Neuronal stem cell (in vitro differentiated cells): ENCODE results near the gene TRABD.
A peak's percentile ranks its signal among the peaks of the same experiment; 100 is the strongest.

Experiments
- DNase-seq: peaks from one replicate; pipeline ENCODE4 v3.0.0-alpha.2; 2013; ENCODE audit warnings: low spot score
- H2AFZ ChIP-seq: one replicate; pipeline ENCODE4 v1.6.1; 2013; ENCODE audit warnings: mild to moderate bottlenecking, low read length, inconsistent platforms
- H2AK5ac ChIP-seq: 2 replicates; pipeline ENCODE4 v1.6.1; 2013; ENCODE audit warnings: low read depth, mild to moderate bottlenecking, inconsistent platforms, low read length, moderate library complexity, mixed read lengths
- H2BK120ac ChIP-seq: 2 replicates; pipeline ENCODE4 v1.6.1; 2013; ENCODE audit warnings: low read depth, mild to moderate bottlenecking, inconsistent platforms, low read length, moderate library complexity, mixed read lengths
- H2BK12ac ChIP-seq: one replicate; pipeline ENCODE4 v1.6.1; 2013; ENCODE audit warnings: low read length, inconsistent platforms
- H2BK15ac ChIP-seq: 2 replicates; pipeline ENCODE4 v1.6.1; 2013; ENCODE audit warnings: mild to moderate bottlenecking, low read length, inconsistent platforms, mixed read lengths
- H2BK5ac ChIP-seq: one replicate; pipeline ENCODE4 v1.6.1; 2013; ENCODE audit warnings: inconsistent platforms, mild to moderate bottlenecking, low read length, moderate library complexity
- H3K14ac ChIP-seq: one replicate; pipeline ENCODE4 v1.6.1; 2013; ENCODE audit warnings: low read length, inconsistent platforms
- H3K18ac ChIP-seq: 2 replicates; pipeline ENCODE4 v1.6.1; 2013; ENCODE audit warnings: low read length, inconsistent platforms
- H3K23ac ChIP-seq: 2 replicates; pipeline ENCODE4 v1.6.1; 2013; ENCODE audit warnings: low read depth, mild to moderate bottlenecking, mixed read lengths, low read length, inconsistent platforms; ENCODE audit not compliant: poor library complexity
- H3K27ac ChIP-seq: replicated peaks from 3 replicates; pipeline ENCODE4 v1.5.1; 2013; ENCODE audit warnings: low read length, inconsistent platforms
- H3K27me3 ChIP-seq, 3 experiments: 2 replicates each; pipeline ENCODE4 v1.6.1; 2013; ENCODE audit warnings: low read length in 3 of 3, mild to moderate bottlenecking in 2 of 3, inconsistent platforms in 1 of 3, low read depth in 1 of 3, mixed read lengths in 1 of 3, moderate library complexity in 1 of 3; ENCODE audit not compliant: control insufficient read depth in 3 of 3, insufficient read depth in 3 of 3
- H3K36me3 ChIP-seq, 2 donors: replicated peaks in 1 of 2; 2 replicates each; pipeline ENCODE4 v1.6.1; 2013; ENCODE audit warnings: low read length in 2 of 2; ENCODE audit not compliant: control insufficient read depth in 2 of 2, insufficient read depth in 2 of 2
- H3K4ac ChIP-seq: 2 replicates; pipeline ENCODE4 v1.6.1; 2013; ENCODE audit warnings: inconsistent platforms, mild to moderate bottlenecking, low read length, moderate library complexity
- H3K4me1 ChIP-seq, 2 donors: 1 replicate in 1 of 2; 2 replicates in 1 of 2; pipeline ENCODE4 v1.6.1; 2013; ENCODE audit warnings: low read length in 2 of 2, low read depth in 1 of 2; ENCODE audit not compliant: control insufficient read depth in 2 of 2, insufficient read depth in 1 of 2
- H3K4me2 ChIP-seq: one replicate; pipeline ENCODE4 v1.6.1; 2013; ENCODE audit warnings: mild to moderate bottlenecking, low read length, inconsistent platforms; ENCODE audit not compliant: insufficient read depth, poor library complexity, severe bottlenecking
- H3K4me3 ChIP-seq, 2 donors: 2 replicates each; pipeline ENCODE4 v1.5.1; 2013; ENCODE audit warnings: low read length in 2 of 2, mild to moderate bottlenecking in 2 of 2, inconsistent platforms in 1 of 2, moderate library complexity in 1 of 2
- H3K79me1 ChIP-seq: one replicate; pipeline ENCODE4 v1.6.1; 2013; ENCODE audit warnings: low read depth, mild to moderate bottlenecking, inconsistent platforms, low read length, moderate library complexity
- H3K9ac ChIP-seq: one replicate; pipeline ENCODE4 v1.6.1; 2013; ENCODE audit warnings: mild to moderate bottlenecking, low read depth, low read length, inconsistent platforms; ENCODE audit not compliant: poor library complexity
- H3K9me3 ChIP-seq, 2 donors: replicated peaks in 1 of 2; 2 replicates each; pipeline versions ENCODE3 to v1.6.1; 2013; ENCODE audit warnings: low read length in 2 of 2, mild to moderate bottlenecking in 2 of 2, inconsistent platforms in 1 of 2, low read depth in 1 of 2, mixed read lengths in 1 of 2, moderate library complexity in 1 of 2; ENCODE audit not compliant: control insufficient read depth in 2 of 2, insufficient read depth in 1 of 2
- H4K8ac ChIP-seq: one replicate; pipeline ENCODE4 v1.6.1; 2013; ENCODE audit warnings: low read depth, mild to moderate bottlenecking, inconsistent platforms, low read length, moderate library complexity
- H4K91ac ChIP-seq: one replicate; pipeline ENCODE4 v1.6.1; 2013; ENCODE audit warnings: low read length, low read depth, mild to moderate bottlenecking, inconsistent platforms; ENCODE audit not compliant: poor library complexity
- WGBS, 2 donors: extraction: QIAGEN DNeasy Blood & Tissue Kit; methylation state at CpG; one replicate each; pipeline ENCODE4 v1.1.7; 2013; ENCODE audit warnings: missing lambda C conversion rate in 2 of 2, mixed read lengths in 1 of 2; ENCODE audit not compliant: insufficient read length in 2 of 2, insufficient replicate concordance in 1 of 2; ENCODE audit errors: extremely low coverage in 2 of 2; 5-methylcytosine and 5-hydroxymethylcytosine counted together

The TRABD gene

GRCh38 chr22:50175191-50175461, 10.6 kb upstream of the TRABD start:
- H3K4me3 ChIP-seq = no peak overlapping the region
- peaks cover 4% of the 10 kb centered on the region for H3K79me1 ChIP-seq
- no peak overlapping the region for H3K4ac ChIP-seq
- H3K36me3 ChIP-seq = no peaks in the 10 kb centered on the region
- H3K4me2 ChIP-seq = no peak overlapping the region
- no peak overlapping the region for H3K9ac ChIP-seq
- H3K4me1 ChIP-seq = peaks cover 2 to 5% of the 10 kb centered on the region in 2 donors
- H3K14ac ChIP-seq = peak overlapping the region; percentile 89
- H3K18ac ChIP-seq = peak overlapping the region; percentile 38
- no peak overlapping the region for H2BK12ac ChIP-seq
- H2AK5ac ChIP-seq = peak overlapping the region; percentile 56
- no peak overlapping the region for H4K8ac ChIP-seq
- no peak overlapping the region for H2AFZ ChIP-seq
- peaks cover 0 to 45% (median 13%) of the 10 kb centered on the region in 3 experiments for H3K27me3 ChIP-seq
- H2BK120ac ChIP-seq = no peak overlapping the region
- H3K23ac ChIP-seq = no peak overlapping the region
- no peak overlapping the region for H2BK15ac ChIP-seq
- peaks cover 0 to 6% of the 10 kb centered on the region in 2 donors for H3K9me3 ChIP-seq
- no peak overlapping the region for H2BK5ac ChIP-seq
- no peak overlapping the region for H3K27ac ChIP-seq
- DNase-seq = no peak
- H4K91ac ChIP-seq = no peak overlapping the region
- WGBS, 2 donors = no CpG with 5 or more reads among the region's 6 CpGs

- no peak overlapping the region for H3K4ac ChIP-seq
- H3K14ac ChIP-seq = peak overlapping the region; percentile 64
- no peak overlapping the region for H3K4me3 ChIP-seq
- peak overlapping the region; percentile 13 for H3K18ac ChIP-seq
- H3K36me3 ChIP-seq = no peaks in the 10 kb centered on the region
- H2AFZ ChIP-seq = peak overlapping the region; percentile 20
- peak overlapping the region; percentile 85 for H3K23ac ChIP-seq
- no peak overlapping the region for H2BK120ac ChIP-seq
- H3K4me2 ChIP-seq = no peak overlapping the region
- H4K8ac ChIP-seq = no peak overlapping the region
- H3K4me1 ChIP-seq = peaks cover 2 to 4% of the 10 kb centered on the region in 2 donors
- H2BK15ac ChIP-seq = peak overlapping the region; percentile 67
- no peak for DNase-seq
- peaks cover 0 to 6% of the 10 kb centered on the region in 2 donors for H3K9me3 ChIP-seq
- no peak overlapping the region for H4K91ac ChIP-seq
- WGBS, 2 donors = no CpG with 5 or more reads among the region's 27 CpGs
- no peak overlapping the region for H2AK5ac ChIP-seq
- H3K27ac ChIP-seq = no peak overlapping the region
- H2BK5ac ChIP-seq = peak overlapping the region; percentile 39
- peaks cover 0 to 38% (median 7%) of the 10 kb centered on the region in 3 experiments for H3K27me3 ChIP-seq
- H3K79me1 ChIP-seq = peaks cover 6% of the 10 kb centered on the region
- no peak overlapping the region for H2BK12ac ChIP-seq
- H3K9ac ChIP-seq = no peak overlapping the region
Observed at GRCh38 chr22:50175921-50176849, 9.5 kb upstream of the TRABD start.

GRCh38 chr22:50176850-50177536, 8.7 kb upstream of the TRABD start:
- Histone ChIP-seq H3K9me3 (peaks cover 0 to 6% of the 10 kb centered on the region in 2 donors), H3K36me3 (no peaks in the 10 kb centered on the region), H2BK15ac (peak overlapping the region; percentile 67), H3K9ac (no peak overlapping the region), H3K4me2 (no peak overlapping the region), H3K23ac (peak overlapping the region; percentile 92), H2BK120ac (no peak overlapping the region), H3K4me1 (peaks cover 2 to 4% of the 10 kb centered on the region in 2 donors), H3K27ac (no peak overlapping the region), H3K14ac (peak overlapping the region; percentile 56), H3K4ac (peak overlapping the region; percentile 53), H3K18ac (peak overlapping the region; percentile 76), H3K27me3 (peaks cover 0 to 30% (median 1%) of the 10 kb centered on the region in 3 experiments), H2BK12ac (peak overlapping the region; percentile 58), H3K79me1 (peaks cover 6% of the 10 kb centered on the region), H2AK5ac (peak overlapping the region; percentile 70), H4K91ac (no peak overlapping the region), H2BK5ac (peak overlapping the region; percentile 39), H3K4me3 (no peak overlapping the region), H4K8ac (no peak overlapping the region), H2AFZ (no peak overlapping the region)
- DNase-seq = no peak
- no CpG with 5 or more reads among the region's 76 CpGs for WGBS, 2 donors
